CD4-positive, alpha-beta T cell treated with Interleukin-6 at 100 ng/mL for 8 hours (primary cell): ENCODE measurements around the gene COL9A2.

Experiments used
- DNase-seq: peaks from one replicate; pipeline ENCODE4 v3.0.0-alpha.2; 2020; ENCODE audit warnings: mixed read lengths, low spot score

COL9A2 gene

GRCh38 chr1:40303051-40303771 lies 13.9 kb downstream of the COL9A2 start:
- no peak for DNase-seq

- DNase-seq, result no peak
Measured at GRCh38 chr1:40302475-40302874, 14.6 kb downstream of the COL9A2 start.

- no peak for DNase-seq
Measured at GRCh38 chr1:40301541-40302299, 15.4 kb downstream of the COL9A2 start.

- DNase-seq, result no peak
Measured at GRCh38 chr1:40301066-40301465, 16.0 kb downstream of the COL9A2 start.

- DNase-seq, result no peak
Measured at GRCh38 chr1:40300651-40301050, 16.4 kb downstream of the COL9A2 start.

- no peak for DNase-seq
Measured at GRCh38 chr1:40300249-40300567, 16.9 kb downstream of the COL9A2 start.

GRCh38 chr1:40299366-40300248 lies 17.5 kb downstream of the COL9A2 start:
- no peak for DNase-seq

- no peak for DNase-seq
Measured at GRCh38 chr1:40291293-40291692, 25.8 kb downstream of the COL9A2 start.

- DNase-seq, result no peak
Measured at GRCh38 chr1:40281853-40282252, 35.2 kb downstream of the COL9A2 start.

DNA sequence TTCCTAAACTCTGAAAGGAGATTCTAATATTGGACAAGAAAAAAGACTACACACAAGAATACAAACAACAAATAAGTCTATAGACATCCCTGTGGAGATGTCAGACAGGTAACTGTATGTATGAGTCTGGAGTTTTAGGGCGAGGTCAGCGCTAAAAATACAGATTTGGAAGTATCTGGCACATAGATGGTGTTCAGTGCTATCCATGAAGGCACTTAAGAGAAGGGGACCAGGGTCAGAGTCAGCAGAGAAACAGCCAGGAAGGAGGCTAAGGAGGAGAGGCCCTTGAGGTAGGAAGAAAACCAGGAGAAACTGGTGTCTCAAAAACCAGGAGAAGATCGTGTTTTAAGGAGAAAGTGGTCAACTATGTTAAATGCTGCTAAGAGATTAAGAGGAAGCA lies 41.0 kb downstream of the COL9A2 start:
- no peak for DNase-seq

- DNase-seq, result no peak
Measured at GRCh38 chr1:40274331-40274730, 42.8 kb downstream of the COL9A2 start.

DNA sequence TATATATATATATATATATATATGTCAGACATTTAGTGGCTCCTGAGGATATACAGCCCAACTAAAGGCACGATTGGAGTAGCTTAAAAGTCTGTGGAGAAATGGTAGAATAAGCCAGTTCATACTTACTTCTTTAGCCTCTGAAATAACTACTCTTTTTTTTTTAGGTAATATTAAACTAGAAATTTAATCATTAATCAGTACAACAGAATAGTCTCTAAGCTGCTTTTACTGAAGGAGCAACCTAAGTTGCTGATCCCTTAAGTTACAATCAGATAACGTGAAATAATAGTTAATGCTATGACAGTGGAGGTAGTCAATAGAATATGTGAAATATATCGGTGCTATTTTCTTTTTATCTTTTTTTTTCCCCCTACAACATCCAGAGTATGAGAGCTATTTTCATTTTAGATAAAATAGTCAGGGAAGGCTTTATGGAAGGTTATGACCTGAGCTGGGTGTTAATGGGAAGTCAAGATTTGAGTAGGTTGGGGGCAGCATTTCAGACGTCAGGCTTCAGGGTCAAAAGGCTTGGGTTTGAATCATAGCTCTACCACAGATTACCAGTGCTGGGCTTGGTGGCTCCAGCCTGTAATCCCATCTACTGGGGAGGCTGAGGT lies 43.4 kb downstream of the COL9A2 start:
- no peak for DNase-seq

DNA sequence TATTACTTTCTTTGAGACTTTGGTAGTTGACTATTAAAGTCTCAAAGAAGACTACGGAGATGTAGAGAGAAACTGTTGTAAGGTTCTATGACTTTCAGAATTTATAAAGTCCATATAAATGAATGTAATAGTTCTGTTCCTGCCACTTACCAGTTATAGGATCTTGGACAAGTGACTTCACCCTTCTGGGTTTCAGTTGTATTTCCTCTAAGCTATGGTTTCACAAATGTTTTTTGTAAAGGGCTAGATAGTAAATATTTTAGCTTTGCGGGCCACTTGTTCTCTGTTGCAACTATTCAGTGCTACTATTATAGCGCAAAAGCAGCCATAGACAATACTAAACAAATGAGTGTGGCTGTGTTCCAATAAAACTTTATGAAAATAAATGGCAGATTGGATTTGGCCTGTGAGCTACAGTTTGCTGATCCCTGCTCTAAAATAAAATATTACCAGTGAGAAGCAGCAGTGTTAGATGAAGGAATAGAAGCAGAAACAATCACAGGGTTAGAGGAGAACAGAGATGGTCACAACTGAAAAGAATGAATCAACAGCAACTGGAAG lies 44.4 kb downstream of the COL9A2 start:
- DNase-seq, result no peak

GRCh38 chr1:40270152-40270834 lies 46.8 kb downstream of the COL9A2 start:
- DNase-seq, result no peak

- no peak for DNase-seq
Measured at GRCh38 chr1:40268211-40268610, 48.9 kb downstream of the COL9A2 start.

DNA sequence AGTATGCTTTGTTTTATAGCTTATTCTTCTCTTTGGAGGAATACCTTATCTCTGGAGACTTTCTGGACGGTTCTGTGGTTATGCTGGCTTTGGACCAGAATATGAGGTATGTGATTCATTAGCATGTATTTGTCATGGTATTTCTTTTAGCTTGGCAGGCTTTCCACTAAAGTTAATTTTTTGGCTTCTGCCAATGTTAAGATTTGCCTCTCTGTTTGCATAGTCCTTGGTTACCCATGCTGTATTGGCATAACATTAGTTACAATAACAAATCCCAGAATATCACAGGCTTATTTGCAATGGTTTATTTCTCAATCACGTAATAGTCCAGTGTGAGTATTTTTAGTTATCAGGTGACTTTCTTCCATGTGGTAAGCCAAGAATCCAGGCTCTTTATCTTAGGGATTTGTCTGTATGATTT lies 49.3 kb downstream of the COL9A2 start:
- DNase-seq, result no peak

GRCh38 chr1:40266786-40267535 lies 50.1 kb downstream of the COL9A2 start:
- no peak for DNase-seq

DNA sequence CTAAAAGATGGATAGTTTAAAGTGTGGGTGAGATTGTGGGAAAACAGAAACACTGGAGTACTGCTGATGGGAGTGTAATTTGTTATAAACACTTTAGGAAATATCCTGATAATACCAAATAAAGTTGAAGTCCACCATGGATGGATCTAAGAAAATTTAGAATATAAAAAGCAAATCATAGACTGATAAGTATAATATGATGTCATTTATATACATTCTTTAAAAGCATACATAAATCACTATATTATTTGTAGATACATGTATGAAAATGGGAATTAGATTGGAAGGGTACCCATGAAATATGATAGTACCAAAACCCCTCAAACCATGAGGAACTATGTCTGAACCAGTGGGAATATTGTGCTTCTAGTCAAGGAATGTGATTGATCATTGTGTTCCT lies 51.2 kb downstream of the COL9A2 start:
- DNase-seq, result no peak

GRCh38 chr1:40265298-40265697 lies 51.8 kb downstream of the COL9A2 start:
- no peak for DNase-seq

GRCh38 chr1:40264354-40264781 lies 52.7 kb downstream of the COL9A2 start:
- DNase-seq, result no peak

DNA sequence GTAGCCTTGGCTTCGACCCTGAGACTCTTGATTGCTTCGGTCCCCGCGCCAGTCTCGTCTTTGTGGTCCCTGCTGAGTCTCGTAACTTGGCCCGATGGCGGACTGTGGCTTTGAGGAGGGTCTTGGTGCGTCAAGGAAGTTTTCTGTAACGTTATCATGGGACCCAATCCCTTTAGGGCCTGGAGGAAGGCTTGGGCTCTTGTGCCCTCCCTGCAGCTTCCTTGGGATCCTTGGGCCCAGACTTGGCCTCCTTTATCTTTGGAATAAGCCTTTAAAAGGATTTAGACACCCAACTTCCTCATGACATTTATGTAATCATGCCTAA lies 58.7 kb downstream of the COL9A2 start:
- DNase-seq, result no peak
